Epithelial cell of esophagus (primary cell): ENCODE measurements around the gene SCN8A.

Source experiments
- DNase-seq: peaks from one replicate; pipeline ENCODE4 v3.0.0; 2010; ENCODE audit warnings: low read depth
- H3K4me3 ChIP-seq: 2 replicates; pipeline ENCODE4 v1.5.1; 2011; ENCODE audit warnings: mild to moderate bottlenecking, low read length, control low read depth
- CTCF ChIP-seq: IDR thresholded peaks from 2 replicates; pipeline ENCODE4 v1.5.1; 2011; ENCODE audit warnings: low read depth, mild to moderate bottlenecking, low read length, control low read depth, inconsistent platforms; ENCODE audit not compliant: insufficient read depth; ENCODE audit errors: missing control alignments

SCN8A gene

GRCh38 chr12:51777973-51778372 is 186.9 kb downstream of the SCN8A start:
- TF ChIP-seq CTCF = no peak
- no peak for DNase-seq
- no peak overlapping the region for H3K4me3 ChIP-seq

GRCh38 chr12:51779876-51780275 is 188.8 kb downstream of the SCN8A start:
- H3K4me3 ChIP-seq = no peak overlapping the region
- DNase-seq = no peak
- no peak for TF ChIP-seq CTCF

GRCh38 chr12:51784688-51785087 is 193.7 kb downstream of the SCN8A start:
- TF ChIP-seq CTCF = no peak
- no peak for DNase-seq
- no peak overlapping the region for H3K4me3 ChIP-seq

GRCh38 chr12:51785906-51786305 is 194.9 kb downstream of the SCN8A start:
- no peak for TF ChIP-seq CTCF
- no peak for DNase-seq
- H3K4me3 ChIP-seq = no peak overlapping the region

GRCh38 chr12:51788876-51789275 is 197.8 kb downstream of the SCN8A start:
- peak; percentile 63 for DNase-seq
- no peak for TF ChIP-seq CTCF
- H3K4me3 ChIP-seq = no peak overlapping the region

GRCh38 chr12:51792417-51792816 is 201.4 kb downstream of the SCN8A start:
- no peak overlapping the region for H3K4me3 ChIP-seq
- TF ChIP-seq CTCF = no peak
- DNase-seq = no peak

GRCh38 chr12:51793201-51793600 is 202.2 kb downstream of the SCN8A start:
- no peak overlapping the region for H3K4me3 ChIP-seq
- TF ChIP-seq CTCF = no peak
- peak; percentile 39 for DNase-seq
